Adrenal gland (tissue), 5 donors: ENCODE data around the gene LHCGR.

Experiments
- CTCF ChIP-seq, 6 experiments: fragments of 450-650 bp in 4 of 6; fragments of 200-600 bp in 2 of 6; sonication (generic) in 1 of 6; IDR thresholded peaks; 1 replicate in 5 of 6; 2 replicates in 1 of 6; pipeline versions ENCODE4 v1.5.1 to v1.8.0; 2016 to 2021; ENCODE audit warnings: antibody characterized with exemption in 6 of 6, mild to moderate bottlenecking in 2 of 6, moderate library complexity in 1 of 6
- POLR2A ChIP-seq, 2 donors: fragments of 450-650 bp; IDR thresholded peaks; one replicate each; pipeline ENCODE4 v1.6.1; 2017; ENCODE audit warnings: antibody characterized with exemption in 2 of 2, mild to moderate bottlenecking in 2 of 2, moderate library complexity in 1 of 2
- donor health status: DM: no; HTN: no; CAD: no.

DNA sequence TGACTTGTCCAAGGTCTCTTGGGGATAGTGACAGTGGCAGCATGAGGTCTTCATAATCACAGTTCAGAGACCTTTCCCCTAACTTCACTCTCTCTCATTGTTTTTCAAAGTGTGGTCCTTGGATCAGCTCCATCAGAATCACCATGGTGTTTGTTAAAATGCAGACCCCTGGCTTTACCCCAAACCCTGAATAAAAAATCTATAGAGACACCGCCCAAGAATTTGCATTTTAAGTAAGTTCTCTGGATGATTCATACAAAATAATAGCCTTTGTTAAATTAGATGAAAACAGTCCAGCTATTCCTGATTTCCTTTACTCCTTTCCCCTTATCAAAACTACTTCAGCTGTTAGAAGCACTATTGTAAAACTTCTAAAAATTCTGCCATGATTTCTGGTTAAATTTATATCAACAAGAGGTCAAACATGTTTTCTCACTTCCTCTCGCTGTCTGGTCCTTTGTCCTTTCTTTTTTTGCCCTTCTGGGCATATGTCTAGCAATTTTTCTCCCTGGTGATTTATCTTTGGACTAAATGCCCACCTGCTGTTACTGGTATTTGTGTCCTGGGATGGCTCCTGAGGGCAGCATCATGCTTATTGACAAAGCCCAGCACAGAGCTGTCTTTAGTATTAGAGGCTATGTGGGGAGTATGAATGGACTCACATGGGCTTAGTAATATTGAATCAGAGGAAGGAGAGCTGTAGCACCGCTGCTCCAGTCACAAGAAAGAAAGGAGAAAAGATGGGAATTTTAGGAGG is 63.4 kb downstream of the LHCGR start:
- TF ChIP-seq CTCF (IDR thresholded peaks at IDR 0.05) (no peak), POLR2A (IDR thresholded peaks at IDR 0.05) (no peak)
